ENCODE results near the gene CNGA3. TPM values are rescaled to one million over a fixed set of nuclear protein-coding genes. Genes with fewer than 3 reads are reported as not detected.
"Not testable (repeated sequence)": the region's sequence is repeated elsewhere in the genome, so short reads cannot be mapped to it uniquely, and the experiment has no call there.

Gene CNGA3
- total and polyA plus RNA-seq, 2 donors, result 0.05 to 0.09 TPM

- Histone ChIP-seq H3K36me3 (ENCODE audit: control insufficient read depth in 2 of 2, insufficient read depth in 2 of 2, low read length in 1 of 2) (no peaks in the 10 kb centered on the region), H3K27ac (ENCODE audit: low read depth in 1 of 2, low read length in 1 of 2) (no peak overlapping the region), H3K4me3 (ENCODE audit: low read length in 2 of 2) (no peak overlapping the region), H3K9me3 (ENCODE audit: control insufficient read depth in 2 of 2, insufficient read depth in 1 of 2, low read length in 1 of 2) (no peaks in the 10 kb centered on the region), H3K27me3 (ENCODE audit: control insufficient read depth in 2 of 2, insufficient read depth in 1 of 2, low read length in 1 of 2) (peaks cover 0 to 8% of the 10 kb centered on the region in 2 donors), H3K4me1 (ENCODE audit: control insufficient read depth in 2 of 2, insufficient read depth in 2 of 2, low read length in 2 of 2) (no peaks in the 10 kb centered on the region)
- no peak for DNase-seq (ENCODE audit: low read depth in 6 of 9, low spot score in 9 of 9)
- 97% methylated on average over 23 of the region's 23 CpGs for WGBS
Measured at GRCh38 chr2:98396745-98397355, 50.6 kb downstream of the CNGA3 start.

DNA sequence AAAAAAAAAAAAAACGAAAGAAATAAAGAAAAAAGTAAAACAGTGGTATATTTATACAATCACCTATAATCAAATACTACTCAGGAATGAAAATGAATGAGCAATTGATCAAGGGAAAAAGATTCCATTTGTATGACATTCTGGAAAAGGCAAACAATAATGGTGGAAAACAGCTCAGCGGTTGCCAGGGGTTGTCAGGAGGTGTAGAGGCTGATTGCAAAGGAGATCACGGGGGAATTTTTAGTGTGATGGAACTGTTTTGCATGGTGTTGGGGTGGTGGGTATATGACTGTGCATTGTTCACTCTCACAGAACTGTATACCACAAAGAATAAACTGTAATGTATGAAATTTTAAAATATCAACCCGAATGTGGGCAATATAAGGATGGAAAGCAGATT, 52.9 kb downstream of the CNGA3 start:
- Histone ChIP-seq H3K4me1 (ENCODE audit: control insufficient read depth in 2 of 2, insufficient read depth in 2 of 2, low read length in 2 of 2) (no peaks in the 10 kb centered on the region), H3K27ac (ENCODE audit: low read depth in 1 of 2, low read length in 1 of 2) (no peak overlapping the region), H3K27me3 (ENCODE audit: control insufficient read depth in 2 of 2, insufficient read depth in 1 of 2, low read length in 1 of 2) (peaks cover 0 to 9% of the 10 kb centered on the region in 2 donors), H3K4me3 (ENCODE audit: low read length in 2 of 2) (no peak overlapping the region), H3K9me3 (ENCODE audit: control insufficient read depth in 2 of 2, insufficient read depth in 1 of 2, low read length in 1 of 2) (no peaks in the 10 kb centered on the region), H3K36me3 (ENCODE audit: control insufficient read depth in 2 of 2, insufficient read depth in 2 of 2, low read length in 1 of 2) (no peaks in the 10 kb centered on the region)
- DNase-seq (ENCODE audit: low read depth in 6 of 9, low spot score in 9 of 9), result no peak
- WGBS, result 85% methylated on average over 4 of the region's 4 CpGs

GRCh38 chr2:98403878-98404277, 57.6 kb downstream of the CNGA3 start:
- H3K27me3 ChIP-seq (ENCODE audit: control insufficient read depth in 2 of 2, insufficient read depth in 1 of 2, low read length in 1 of 2), result peaks cover 0 to 7% of the 10 kb centered on the region in 2 donors
- H3K9me3 ChIP-seq (ENCODE audit: control insufficient read depth in 2 of 2, insufficient read depth in 1 of 2, low read length in 1 of 2), result no peaks in the 10 kb centered on the region
- no peak for DNase-seq (ENCODE audit: low read depth in 6 of 9, low spot score in 9 of 9)
- no peak overlapping the region for H3K27ac ChIP-seq (ENCODE audit: low read depth in 1 of 2, low read length in 1 of 2)
- H3K36me3 ChIP-seq (ENCODE audit: control insufficient read depth in 2 of 2, insufficient read depth in 2 of 2, low read length in 1 of 2), result no peaks in the 10 kb centered on the region
- H3K4me1 ChIP-seq (ENCODE audit: control insufficient read depth in 2 of 2, insufficient read depth in 2 of 2, low read length in 2 of 2), result no peaks in the 10 kb centered on the region
- no peak overlapping the region for H3K4me3 ChIP-seq (ENCODE audit: low read length in 2 of 2)

DNA sequence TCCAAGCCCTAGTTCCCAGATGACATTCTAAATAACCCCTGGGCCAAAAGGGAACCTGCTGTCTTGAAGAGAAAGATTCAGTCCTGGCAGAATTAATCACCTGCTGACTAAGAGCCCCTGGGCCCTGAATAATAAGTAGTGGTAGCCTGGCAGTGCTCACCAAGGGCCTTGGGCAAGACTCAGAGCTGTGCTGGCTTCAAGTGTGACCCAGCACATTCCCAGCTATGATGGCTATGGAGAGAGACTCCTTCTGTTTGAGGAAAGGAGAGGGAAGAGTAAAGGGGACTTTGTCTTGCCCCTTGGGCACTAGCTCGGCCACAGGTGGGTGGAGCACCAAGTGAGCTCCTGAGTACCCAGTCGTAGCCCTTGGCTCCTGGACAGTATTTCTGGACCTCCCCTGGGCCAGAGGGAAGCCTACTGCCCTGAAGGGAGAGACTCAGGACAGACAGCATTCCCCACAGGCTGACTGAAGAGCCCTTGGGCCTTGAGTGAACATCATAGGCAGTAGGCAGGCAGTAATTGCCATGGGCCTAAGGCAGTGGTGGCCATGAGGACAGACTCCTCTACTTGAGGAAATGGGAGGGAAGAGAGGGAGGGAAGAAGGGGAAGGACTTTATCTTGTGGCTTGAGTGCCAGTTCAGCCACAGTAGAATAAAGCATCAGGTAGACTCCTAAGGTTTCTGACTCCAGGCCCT, 58.4 kb downstream of the CNGA3 start:
- Histone ChIP-seq H3K27ac (ENCODE audit: low read depth in 1 of 2, low read length in 1 of 2) (no peak overlapping the region), H3K27me3 (ENCODE audit: control insufficient read depth in 2 of 2, insufficient read depth in 1 of 2, low read length in 1 of 2) (peaks cover 0 to 7% of the 10 kb centered on the region in 2 donors), H3K4me1 (ENCODE audit: control insufficient read depth in 2 of 2, insufficient read depth in 2 of 2, low read length in 2 of 2) (no peaks in the 10 kb centered on the region), H3K4me3 (ENCODE audit: low read length in 2 of 2) (no peak overlapping the region), H3K36me3 (ENCODE audit: control insufficient read depth in 2 of 2, insufficient read depth in 2 of 2, low read length in 1 of 2) (no peaks in the 10 kb centered on the region), H3K9me3 (ENCODE audit: control insufficient read depth in 2 of 2, insufficient read depth in 1 of 2, low read length in 1 of 2) (no peaks in the 10 kb centered on the region)
- 97% methylated on average over 2 of the region's 2 CpGs for WGBS
- no peak for DNase-seq (ENCODE audit: low read depth in 6 of 9, low spot score in 9 of 9)

DNA sequence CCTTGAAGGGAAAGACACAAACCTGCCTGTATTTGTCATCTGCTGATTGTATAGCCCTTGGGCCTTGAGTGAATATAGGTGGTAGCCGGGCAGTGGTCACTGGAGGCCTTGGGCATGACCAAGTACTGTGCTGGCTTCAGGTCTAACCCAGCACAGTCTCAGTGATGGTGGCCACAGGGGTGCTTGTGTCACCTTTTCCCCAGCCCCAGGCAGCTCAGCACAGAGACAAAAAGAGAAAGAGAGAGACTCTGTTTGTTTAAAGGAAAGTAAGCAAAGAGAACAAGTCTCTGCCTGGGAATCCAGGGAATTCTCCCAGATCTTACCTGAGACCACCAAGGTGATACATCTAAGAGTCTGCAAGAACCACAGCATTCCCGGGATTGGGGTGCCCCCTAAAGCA, 59.0 kb downstream of the CNGA3 start:
- 97% methylated on average over 2 of the region's 2 CpGs for WGBS
- no peaks in the 10 kb centered on the region for H3K36me3 ChIP-seq (ENCODE audit: control insufficient read depth in 2 of 2, insufficient read depth in 2 of 2, low read length in 1 of 2)
- no peaks in the 10 kb centered on the region for H3K4me1 ChIP-seq (ENCODE audit: control insufficient read depth in 2 of 2, insufficient read depth in 2 of 2, low read length in 2 of 2)
- no peak overlapping the region for H3K27ac ChIP-seq (ENCODE audit: low read depth in 1 of 2, low read length in 1 of 2)
- H3K4me3 ChIP-seq (ENCODE audit: low read length in 2 of 2), result no peak overlapping the region
- no peaks in the 10 kb centered on the region for H3K9me3 ChIP-seq (ENCODE audit: control insufficient read depth in 2 of 2, insufficient read depth in 1 of 2, low read length in 1 of 2)
- DNase-seq (ENCODE audit: low read depth in 6 of 9, low spot score in 9 of 9), result no peak
- peaks cover 0 to 7% of the 10 kb centered on the region in 2 donors for H3K27me3 ChIP-seq (ENCODE audit: control insufficient read depth in 2 of 2, insufficient read depth in 1 of 2, low read length in 1 of 2)

- H3K27ac ChIP-seq (ENCODE audit: low read depth in 1 of 2, low read length in 1 of 2), result no peak overlapping the region
- peaks cover 0 to 2% of the 10 kb centered on the region in 2 donors for H3K27me3 ChIP-seq (ENCODE audit: control insufficient read depth in 2 of 2, insufficient read depth in 1 of 2, low read length in 1 of 2)
- H3K36me3 ChIP-seq (ENCODE audit: control insufficient read depth in 2 of 2, insufficient read depth in 2 of 2, low read length in 1 of 2), result no peaks in the 10 kb centered on the region
- no peak for DNase-seq (ENCODE audit: low read depth in 6 of 9, low spot score in 9 of 9)
- H3K4me3 ChIP-seq (ENCODE audit: low read length in 2 of 2), result no peak overlapping the region
- no peaks in the 10 kb centered on the region for H3K9me3 ChIP-seq (ENCODE audit: control insufficient read depth in 2 of 2, insufficient read depth in 1 of 2, low read length in 1 of 2)
- 95% methylated on average over 5 of the region's 5 CpGs for WGBS
- no peaks in the 10 kb centered on the region for H3K4me1 ChIP-seq (ENCODE audit: control insufficient read depth in 2 of 2, insufficient read depth in 2 of 2, low read length in 2 of 2)
Measured at GRCh38 chr2:98408155-98408554, 61.9 kb downstream of the CNGA3 start.

DNA sequence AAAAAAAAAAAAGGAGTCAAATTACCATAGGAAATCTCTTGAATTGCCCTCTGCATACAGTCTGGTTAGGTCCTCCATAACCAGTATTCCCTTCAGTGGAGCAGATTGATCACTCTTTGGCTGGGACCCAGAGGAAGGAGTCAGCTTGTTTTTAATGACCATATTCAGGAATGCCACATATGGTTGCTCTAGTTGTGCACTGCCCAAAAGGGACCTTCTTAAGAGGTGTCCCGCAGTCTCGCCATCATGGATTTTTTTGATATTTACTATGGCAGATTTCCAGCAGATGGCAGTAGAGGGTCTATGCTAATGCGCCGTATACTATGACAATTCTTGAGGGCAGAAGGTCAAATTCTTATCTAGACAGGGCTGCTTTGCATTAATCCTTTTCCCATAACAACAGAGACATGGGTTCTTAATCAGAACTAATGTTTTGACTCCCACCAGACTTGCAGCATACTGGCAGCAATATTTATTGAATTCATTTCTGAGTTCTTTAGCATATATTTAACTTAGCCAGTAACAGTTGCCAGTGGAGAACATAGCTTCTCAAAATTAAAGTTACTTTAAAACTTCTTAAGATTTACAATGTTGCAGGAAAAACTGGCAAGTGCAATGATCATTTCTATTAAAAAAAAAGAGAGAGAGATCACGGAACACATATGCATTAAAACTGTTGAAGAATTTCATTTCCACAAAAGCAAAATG, 66.6 kb downstream of the CNGA3 start:
- Histone ChIP-seq H3K27me3 (ENCODE audit: control insufficient read depth in 2 of 2, insufficient read depth in 1 of 2, low read length in 1 of 2) (no peaks in the 10 kb centered on the region), H3K36me3 (ENCODE audit: control insufficient read depth in 2 of 2, insufficient read depth in 2 of 2, low read length in 1 of 2) (no peaks in the 10 kb centered on the region), H3K27ac (ENCODE audit: low read depth in 1 of 2, low read length in 1 of 2) (no peak overlapping the region), H3K4me1 (ENCODE audit: control insufficient read depth in 2 of 2, insufficient read depth in 2 of 2, low read length in 2 of 2) (no peaks in the 10 kb centered on the region), H3K9me3 (ENCODE audit: control insufficient read depth in 2 of 2, insufficient read depth in 1 of 2, low read length in 1 of 2) (peaks cover 0 to 12% of the 10 kb centered on the region in 2 donors), H3K4me3 (ENCODE audit: low read length in 2 of 2) (no peak overlapping the region)
- peak; percentile 27 to 86 (median 75) for DNase-seq (ENCODE audit: low read depth in 6 of 9, low spot score in 9 of 9)
- 32% methylated on average over 5 of the region's 5 CpGs for WGBS

DNA sequence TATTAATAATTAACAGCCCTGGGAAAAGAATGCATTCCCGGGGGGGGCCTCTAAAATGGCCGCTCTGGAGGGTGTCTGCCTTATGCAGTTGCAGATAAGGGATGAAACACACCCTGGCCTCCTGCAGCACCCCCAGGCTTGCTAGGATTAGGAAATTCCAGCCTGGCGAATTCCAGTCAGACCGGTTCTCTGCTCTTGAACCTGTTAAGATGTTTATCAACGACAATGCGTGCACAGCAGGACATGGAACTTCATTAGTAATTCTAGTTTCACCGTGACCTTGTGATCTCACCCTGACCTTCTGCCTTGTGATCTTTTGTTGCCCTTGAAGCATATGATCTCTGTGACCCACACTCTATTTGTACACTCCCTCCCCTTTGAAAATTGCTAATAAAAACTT, 68.0 kb downstream of the CNGA3 start:
- H3K27ac ChIP-seq (ENCODE audit: low read depth in 1 of 2, low read length in 1 of 2); H3K4me3 ChIP-seq (ENCODE audit: low read length in 2 of 2); H3K27me3 ChIP-seq (ENCODE audit: control insufficient read depth in 2 of 2, insufficient read depth in 1 of 2, low read length in 1 of 2); H3K36me3 ChIP-seq (ENCODE audit: control insufficient read depth in 2 of 2, insufficient read depth in 2 of 2, low read length in 1 of 2); H3K4me1 ChIP-seq (ENCODE audit: control insufficient read depth in 2 of 2, insufficient read depth in 2 of 2, low read length in 2 of 2); DNase-seq (ENCODE audit: low read depth in 6 of 9, low spot score in 9 of 9): not testable (repeated sequence)
- WGBS, result 98% methylated on average over 7 of the region's 7 CpGs
- peaks cover 0 to 12% of the 10 kb centered on the region in 2 donors for H3K9me3 ChIP-seq (ENCODE audit: control insufficient read depth in 2 of 2, insufficient read depth in 1 of 2, low read length in 1 of 2)

DNA sequence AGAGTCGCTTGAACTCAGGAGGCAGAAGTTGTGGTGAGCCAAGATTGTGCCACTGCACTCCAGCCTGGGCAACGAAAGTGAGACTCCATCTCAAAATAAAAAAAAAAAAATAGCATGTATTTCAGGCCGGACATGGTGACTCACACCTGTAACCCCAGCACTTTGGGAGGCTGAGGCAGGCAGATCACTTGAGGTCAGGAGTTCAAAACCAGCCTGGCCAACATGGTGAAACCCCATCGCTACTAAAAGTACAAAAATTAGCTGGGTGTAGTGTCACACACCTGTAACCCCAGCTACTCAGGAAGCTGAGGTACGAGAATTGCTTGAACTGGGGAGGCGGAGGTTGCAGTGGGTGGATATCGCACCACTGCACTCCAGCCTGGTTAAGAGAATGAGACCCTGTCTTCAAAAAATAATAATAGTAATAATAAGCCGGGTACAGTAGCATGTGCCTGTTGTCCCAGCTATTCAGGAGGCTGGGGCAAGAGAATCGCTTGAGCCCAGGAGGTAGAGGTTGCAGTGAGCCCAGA, 69.5 kb downstream of the CNGA3 start:
- not testable (repeated sequence) for H3K4me1 ChIP-seq (ENCODE audit: control insufficient read depth in 2 of 2, insufficient read depth in 2 of 2, low read length in 2 of 2); H3K27me3 ChIP-seq (ENCODE audit: control insufficient read depth in 2 of 2, insufficient read depth in 1 of 2, low read length in 1 of 2); DNase-seq (ENCODE audit: low read depth in 6 of 9, low spot score in 9 of 9); H3K27ac ChIP-seq (ENCODE audit: low read depth in 1 of 2, low read length in 1 of 2); H3K36me3 ChIP-seq (ENCODE audit: control insufficient read depth in 2 of 2, insufficient read depth in 2 of 2, low read length in 1 of 2); H3K4me3 ChIP-seq (ENCODE audit: low read length in 2 of 2)
- 89% methylated on average over 9 of the region's 9 CpGs for WGBS
- peaks cover 0 to 12% of the 10 kb centered on the region in 2 donors for H3K9me3 ChIP-seq (ENCODE audit: control insufficient read depth in 2 of 2, insufficient read depth in 1 of 2, low read length in 1 of 2)

Data from thymus (tissue), 11 donors.